ENCODE measurements around the gene SHB. TPM values are rescaled to one million over a fixed set of nuclear protein-coding genes. Genes with fewer than 3 reads are reported as not detected.

SHB gene
- total RNA-seq, 1 experiment from 2014 or later: 28.7 TPM

DNA sequence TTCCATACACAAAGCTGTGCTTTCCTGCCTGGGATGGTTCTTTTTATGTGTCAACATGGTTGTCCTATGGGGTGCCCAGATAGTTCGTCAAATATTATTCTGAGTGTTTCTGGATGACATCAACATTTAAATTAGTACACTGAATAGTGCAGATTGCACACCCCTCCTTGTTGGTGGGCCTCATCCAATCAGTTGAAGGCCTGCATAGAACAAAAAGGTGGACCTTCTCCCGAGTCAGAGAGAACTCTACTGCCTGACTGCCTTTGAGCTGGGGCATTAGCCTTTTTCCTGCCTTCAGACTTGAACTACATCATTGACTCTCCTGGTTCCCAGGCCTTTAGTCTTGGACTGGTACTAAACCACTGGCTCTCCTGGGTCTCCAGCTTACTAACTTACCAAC is 80.4 kb downstream of the SHB start:
- ATAC-seq: no peak
- no TSS peak for BruUV-seq (replicated peaks)

More for the DNA sequence above, 80.4 kb downstream of the SHB start:
- intact Hi-C loops (cut with micrococcal nuclease): no loop called here
- ChIA-PET RAD21 (ENCODE audit: low non-redundant PET in 1 of 2, low total read pairs in 2 of 2, uncharacterized antibody in 2 of 2, unreplicated experiment in 2 of 2) (no interaction called here), POLR2A (no interaction called here), CTCF (no interaction called here)
- no peak for TF ChIP-seq POLR2AphosphoS5 (IDR thresholded peaks at IDR 0.05; ENCODE audit: low read depth, low read length)
- TF ChIP-seq, protein P1, sequence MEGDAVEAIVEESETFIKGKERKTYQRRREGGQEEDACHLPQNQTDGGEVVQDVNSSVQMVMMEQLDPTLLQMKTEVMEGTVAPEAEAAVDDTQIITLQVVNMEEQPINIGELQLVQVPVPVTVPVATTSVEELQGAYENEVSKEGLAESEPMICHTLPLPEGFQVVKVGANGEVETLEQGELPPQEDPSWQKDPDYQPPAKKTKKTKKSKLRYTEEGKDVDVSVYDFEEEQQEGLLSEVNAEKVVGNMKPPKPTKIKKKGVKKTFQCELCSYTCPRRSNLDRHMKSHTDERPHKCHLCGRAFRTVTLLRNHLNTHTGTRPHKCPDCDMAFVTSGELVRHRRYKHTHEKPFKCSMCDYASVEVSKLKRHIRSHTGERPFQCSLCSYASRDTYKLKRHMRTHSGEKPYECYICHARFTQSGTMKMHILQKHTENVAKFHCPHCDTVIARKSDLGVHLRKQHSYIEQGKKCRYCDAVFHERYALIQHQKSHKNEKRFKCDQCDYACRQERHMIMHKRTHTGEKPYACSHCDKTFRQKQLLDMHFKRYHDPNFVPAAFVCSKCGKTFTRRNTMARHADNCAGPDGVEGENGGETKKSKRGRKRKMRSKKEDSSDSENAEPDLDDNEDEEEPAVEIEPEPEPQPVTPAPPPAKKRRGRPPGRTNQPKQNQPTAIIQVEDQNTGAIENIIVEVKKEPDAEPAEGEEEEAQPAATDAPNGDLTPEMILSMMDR (IDR thresholded peaks at IDR 0.05 in 2 of 3, conservative IDR thresholded peaks at IDR 0.05 in 1 of 3; ENCODE audit: borderline replicate concordance in 1 of 3, insufficient read depth in 1 of 3, low read depth in 2 of 3, low read length in 2 of 3): no peak
- TF ChIP-seq, protein P2, sequence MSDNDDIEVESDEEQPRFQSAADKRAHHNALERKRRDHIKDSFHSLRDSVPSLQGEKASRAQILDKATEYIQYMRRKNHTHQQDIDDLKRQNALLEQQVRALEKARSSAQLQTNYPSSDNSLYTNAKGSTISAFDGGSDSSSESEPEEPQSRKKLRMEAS (IDR thresholded peaks at IDR 0.05): no peak
- TF ChIP-seq, protein P3, sequence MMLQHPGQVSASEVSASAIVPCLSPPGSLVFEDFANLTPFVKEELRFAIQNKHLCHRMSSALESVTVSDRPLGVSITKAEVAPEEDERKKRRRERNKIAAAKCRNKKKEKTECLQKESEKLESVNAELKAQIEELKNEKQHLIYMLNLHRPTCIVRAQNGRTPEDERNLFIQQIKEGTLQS (IDR thresholded peaks at IDR 0.05): no peak
- no peak for TF ChIP-seq SIN3A (IDR thresholded peaks at IDR 0.05; ENCODE audit: low read depth)
- TF ChIP-seq SRF (IDR thresholded peaks at IDR 0.05; ENCODE audit: low read depth): no peak
- TF ChIP-seq, protein P4, sequence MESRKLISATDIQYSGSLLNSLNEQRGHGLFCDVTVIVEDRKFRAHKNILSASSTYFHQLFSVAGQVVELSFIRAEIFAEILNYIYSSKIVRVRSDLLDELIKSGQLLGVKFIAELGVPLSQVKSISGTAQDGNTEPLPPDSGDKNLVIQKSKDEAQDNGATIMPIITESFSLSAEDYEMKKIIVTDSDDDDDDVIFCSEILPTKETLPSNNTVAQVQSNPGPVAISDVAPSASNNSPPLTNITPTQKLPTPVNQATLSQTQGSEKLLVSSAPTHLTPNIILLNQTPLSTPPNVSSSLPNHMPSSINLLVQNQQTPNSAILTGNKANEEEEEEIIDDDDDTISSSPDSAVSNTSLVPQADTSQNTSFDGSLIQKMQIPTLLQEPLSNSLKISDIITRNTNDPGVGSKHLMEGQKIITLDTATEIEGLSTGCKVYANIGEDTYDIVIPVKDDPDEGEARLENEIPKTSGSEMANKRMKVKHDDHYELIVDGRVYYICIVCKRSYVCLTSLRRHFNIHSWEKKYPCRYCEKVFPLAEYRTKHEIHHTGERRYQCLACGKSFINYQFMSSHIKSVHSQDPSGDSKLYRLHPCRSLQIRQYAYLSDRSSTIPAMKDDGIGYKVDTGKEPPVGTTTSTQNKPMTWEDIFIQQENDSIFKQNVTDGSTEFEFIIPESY (IDR thresholded peaks at IDR 0.05; ENCODE audit: extremely low read depth, insufficient replicate concordance, low read length): no peak
- TF ChIP-seq CEBPB (IDR thresholded peaks at IDR 0.05; ENCODE audit: low read depth): no peak
- no peak for TF ChIP-seq ZFX (IDR thresholded peaks at IDR 0.05)
- no peak for TF ChIP-seq ELF1 (IDR thresholded peaks at IDR 0.05; ENCODE audit: borderline replicate concordance, low read depth)
- Histone ChIP-seq H3K9ac (ENCODE audit: low read length) (no peak overlapping the region), H3K79me2 (ENCODE audit: insufficient read depth, low read length) (peaks cover 72% of the 10 kb centered on the region), H3K4me2 (ENCODE audit: low read length) (no peak overlapping the region), H3K27ac (ENCODE audit: low read depth, low read length) (no peak overlapping the region), H3K27me3 (ENCODE audit: insufficient read depth, low read length) (no peaks in the 10 kb centered on the region), H3K9me3 (ENCODE audit: control insufficient read depth in 1 of 2, insufficient read depth in 1 of 2, low read depth in 1 of 2, low read length in 2 of 2) (no peaks in the 10 kb centered on the region), H3K4me3 (replicated peaks in 1 of 2; ENCODE audit: low read depth in 1 of 2, low read length in 2 of 2) (no peak overlapping the region), H3K4me1 (ENCODE audit: control insufficient read depth in 1 of 2, insufficient read depth in 2 of 2, low read length in 2 of 2) (peaks cover 25 to 26% of the 10 kb centered on the region in 2 experiments), H4K20me1 (ENCODE audit: insufficient read depth) (no peaks in the 10 kb centered on the region), H3K9me2 (ENCODE audit: insufficient read depth) (no peaks in the 10 kb centered on the region), H2AFZ (ENCODE audit: low read depth, low read length, poor library complexity, severe bottlenecking) (no peak overlapping the region), H3K36me3 (ENCODE audit: control insufficient read depth in 1 of 2, insufficient read depth in 2 of 2, low read length in 2 of 2) (no peaks in the 10 kb centered on the region)
- DNase-seq (ENCODE audit: low read depth, low spot score): no peak
